Fibroblast of pulmonary artery (primary cell): Measurements from ENCODE around the gene CRISPLD2.

Source experiments
- DNase-seq: peaks from one replicate; pipeline ENCODE4 v3.0.0-alpha.2; 2010; ENCODE audit warnings: low read depth
- H3K4me3 ChIP-seq: replicated peaks from 2 replicates; pipeline ENCODE4 v1.5.1; 2011; ENCODE audit warnings: low read depth, mild to moderate bottlenecking, control low read depth, low read length, moderate library complexity
- CTCF ChIP-seq: IDR thresholded peaks from 2 replicates; pipeline ENCODE4 v1.5.1; 2011; ENCODE audit warnings: mild to moderate bottlenecking, control low read depth, low read length, inconsistent platforms; ENCODE audit errors: missing control alignments

The CRISPLD2 gene

GRCh38 chr16:84819644-84820304 lies at the start of gene CRISPLD2:
Gene CRISPLD2, plus strand, starts transcription at chr16:84819985. Its CDS starts 18,511 bp downstream, at chr16:84838496.
- DNase-seq = peak; percentile 86
- no peak for TF ChIP-seq CTCF

GRCh38 chr16:84773312-84773711 lies 46.5 kb upstream of the CRISPLD2 start:
- no peak for TF ChIP-seq CTCF
- no peak overlapping the region for H3K4me3 ChIP-seq
- no peak for DNase-seq

More at GRCh38 chr16:84819644-84820304, at the start of gene CRISPLD2:
- H3K4me3 ChIP-seq = peak within 1 kb of the TSS; percentile 67

GRCh38 chr16:84774810-84775209 lies 45.0 kb upstream of the CRISPLD2 start:
- H3K4me3 ChIP-seq = no peak overlapping the region
- DNase-seq = peak; percentile 96
- no peak for TF ChIP-seq CTCF

GRCh38 chr16:84775262-84775810 lies 44.4 kb upstream of the CRISPLD2 start:
- DNase-seq = no peak
- no peak for TF ChIP-seq CTCF
- no peak overlapping the region for H3K4me3 ChIP-seq

- DNase-seq = no peak
- TF ChIP-seq CTCF = no peak
- H3K4me3 ChIP-seq = no peak overlapping the region
Observed at GRCh38 chr16:84777435-84777834, 42.4 kb upstream of the CRISPLD2 start.

- H3K4me3 ChIP-seq = no peak overlapping the region
- TF ChIP-seq CTCF = no peak
- DNase-seq = no peak
Observed at GRCh38 chr16:84778720-84779119, 41.1 kb upstream of the CRISPLD2 start.

- H3K4me3 ChIP-seq = no peak overlapping the region
- no peak for DNase-seq
- no peak for TF ChIP-seq CTCF
Observed at GRCh38 chr16:84780063-84780462, 39.7 kb upstream of the CRISPLD2 start.
